Heart left ventricle (tissue), 16 donors: ENCODE measurements around the gene NAPSA. TPM values are rescaled to one million over a fixed set of nuclear protein-coding genes. Genes with fewer than 3 reads are reported as not detected.
A peak's percentile ranks its signal among the peaks of the same experiment; 100 is the strongest.

Experiments used
- ATAC-seq, 4 donors: fragments of 200-7000 bp; cut with Tn5 transposase; one replicate each; pipeline ENCODE4 v1.9.1; 2020 to 2022; ENCODE audit warnings: moderate library complexity in 4 of 4, mild to moderate bottlenecking in 3 of 4, moderate number of reproducible peaks in 1 of 4
- DNase-seq, 5 donors: peaks; one replicate each; pipeline ENCODE4 v3.0.0-alpha.2; 2020
- H3K27ac ChIP-seq, 12 donors: fragments of 200-600 bp; sonication (generic) in 4 of 12; one replicate each; pipeline versions ENCODE4 v1.5.0 to v1.8.0; 2016 to 2022; ENCODE audit warnings: mild to moderate bottlenecking in 2 of 12
- H3K27me3 ChIP-seq, 9 donors: fragments of 200-600 bp; sonication (generic) in 2 of 9; one replicate each; pipeline versions ENCODE4 v1.5.1 to v1.8.0; 2016 to 2022; ENCODE audit warnings: mild to moderate bottlenecking in 3 of 9
- H3K36me3 ChIP-seq, 9 donors: fragments of 200-600 bp; sonication (generic) in 2 of 9; one replicate each; pipeline versions ENCODE4 v1.5.0 to v1.8.0; 2018 to 2022; ENCODE audit warnings: mild to moderate bottlenecking in 2 of 9
- H3K4me1 ChIP-seq, 12 donors: fragments of 200-600 bp; sonication (generic) in 4 of 12; one replicate each; pipeline versions ENCODE4 v1.5.0 to v1.8.0; 2016 to 2022; ENCODE audit warnings: mild to moderate bottlenecking in 3 of 12
- H3K4me3 ChIP-seq, 12 donors: fragments of 200-600 bp; sonication (generic) in 4 of 12; one replicate each; pipeline versions ENCODE4 v1.5.0 to v1.8.0; 2017 to 2022; ENCODE audit warnings: mild to moderate bottlenecking in 9 of 12, moderate library complexity in 4 of 12
- H3K9me3 ChIP-seq, 12 donors: fragments of 200-600 bp; sonication (generic) in 4 of 12; one replicate each; pipeline versions ENCODE4 v1.5.0 to v1.8.0; 2016 to 2022; ENCODE audit warnings: mild to moderate bottlenecking in 1 of 12
- POLR2A ChIP-seq, 2 donors: fragments of 450-650 bp; IDR thresholded peaks; one replicate each; pipeline ENCODE4 v1.6.1; 2017; ENCODE audit warnings: antibody characterized with exemption in 2 of 2, mild to moderate bottlenecking in 2 of 2, moderate library complexity in 2 of 2
- WGBS, 4 donors: extraction: QIAGEN DNeasy Blood & Tissue Kit in 2 of 4; methylation state at CpG; one replicate each; pipeline versions ENCODE4 v1.1.5 to v1.1.7; 2013 to 2018; 5-methylcytosine and 5-hydroxymethylcytosine counted together
- intact Hi-C, 10 donors: fragments of 100-400 bp; cut with DNase I; formaldehyde crosslinking; loops; one replicate each; pipeline versions ENCODE4 v1.11.1 to v1.14.2; 2022
- polyA plus RNA-seq, 2 donors: library from polyadenylated mRNA; stranded (reverse); fragments of 200-250 nt; gene quantifications; one replicate each; pipeline ENCODE4 v1.2.3, GENCODE V29; 2013
- total RNA-seq, 9 donors: library from RNA; depleted of rRNA in 2 of 9; stranded (reverse); fragments of >200 nt in 2 of 9; fragmentation: NEBNext Ultra II Directional in 3 of 9; extraction: Animal tissue kit (Norgen Biotek cat#: 25700) in 3 of 9; gene quantifications; one replicate each; pipeline versions ENCODE4 v1.1.0 to v1.2.4, GENCODE V29; 2016 to 2023
- TF ChIP-seq, protein P1 (sequence below), 12 donors: fragments of 200-600 bp; sonication (generic) in 4 of 12; IDR thresholded peaks; one replicate each; pipeline versions ENCODE4 v1.5.0 to v1.8.0; 2018 to 2022; ENCODE audit warnings: antibody characterized with exemption in 12 of 12, mild to moderate bottlenecking in 5 of 12
- donor health status: ischemic (EF 13 %, LVEDD 7.1; RV severe dilation, severe dysfunction).
- donor health status: healthy with polysubstance abuse.
- donor health status: DM: no; HTN: yes; CAD: no.
- donor health status: DM: no; HTN: no; CAD: no.
- donor health status: ischemic (EF 25% LVEDD 6.9; RV normal size, moderate dysfunction).
- donor health status: ischemic (EF 25% LVEDD 5.7; RV mildly dilated, moderate dysfunction).
- donor health status: healthy.
- donor health status: DM: yes; HTN: yes; CAD: no.
- donor health status: ischemic (EF 35%, LVEDD 5.7; RV mildly dilated, moderate dysfunction).
- donor health status: nonischemic (EF 11% LVEDD 7.7; RV severe dilation, severe dysfunction).
- donor health status: DM: yes; HTN: yes; CAD: no.
- donor health status: PGD.
- donor health status: ischemic (EF 29% LVEDD 5.4; RV normal size, mild dysfunction).
- donor health status: nonischemic (EF 23%, LVEDD 6.1; RV moderate dilation, normal function).

Gene NAPSA
- total and polyA plus RNA-seq, 11 donors: 0.28 to 0.89 (median 0.62) TPM; not detected in 5

DNA sequence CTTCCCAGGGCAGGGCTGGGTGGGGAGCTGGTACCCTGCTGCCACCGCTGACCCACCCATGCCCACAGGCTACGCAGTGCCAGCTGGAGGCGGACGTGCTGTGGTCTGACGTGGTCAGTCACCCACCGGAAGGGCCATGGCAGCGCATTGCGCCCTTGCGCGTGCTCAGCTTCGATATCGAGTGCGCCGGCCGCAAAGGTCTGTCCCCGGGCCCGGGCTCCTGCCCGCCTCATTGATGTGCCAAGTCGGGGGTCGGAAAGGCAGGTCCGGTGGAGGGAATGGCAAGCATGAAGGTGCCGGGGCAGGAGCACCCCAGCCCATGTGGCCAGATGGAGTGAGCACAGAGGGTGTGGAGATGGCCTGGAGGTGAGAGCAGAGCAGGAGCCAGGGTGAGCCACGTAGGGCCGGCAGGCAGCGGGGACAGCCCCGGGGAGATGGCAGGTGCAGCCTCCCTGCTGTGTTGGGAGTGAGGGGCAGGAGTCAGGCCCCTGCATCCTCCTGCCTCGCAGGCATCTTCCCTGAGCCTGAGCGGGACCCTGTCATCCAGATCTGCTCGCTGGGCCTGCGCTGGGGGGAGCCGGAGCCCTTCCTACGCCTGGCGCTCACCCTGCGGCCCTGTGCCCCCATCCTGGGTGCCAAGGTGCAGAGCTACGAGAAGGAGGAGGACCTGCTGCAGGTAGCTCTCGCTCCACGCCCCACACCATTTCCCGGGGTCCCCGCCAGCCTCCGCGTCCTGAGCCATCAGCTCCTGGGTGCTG is 37.3 kb upstream of the NAPSA start:
- WGBS, 4 donors: 94 to 98% (median 97%) methylated on average over 37 to 41 of the region's 41 CpGs
- Histone ChIP-seq H3K4me1 (no peaks in the 10 kb centered on the region), H3K4me3 (no peak overlapping the region), H3K9me3 (no peaks in the 10 kb centered on the region), H3K27me3 (no peaks in the 10 kb centered on the region), H3K36me3 (peaks cover 0 to 31% (median 2%) of the 10 kb centered on the region in 9 donors), H3K27ac (no peak overlapping the region)
- DNase-seq (no peak), ATAC-seq (peak in 1 of 4 donors; percentile 21)
- TF ChIP-seq, protein P1, sequence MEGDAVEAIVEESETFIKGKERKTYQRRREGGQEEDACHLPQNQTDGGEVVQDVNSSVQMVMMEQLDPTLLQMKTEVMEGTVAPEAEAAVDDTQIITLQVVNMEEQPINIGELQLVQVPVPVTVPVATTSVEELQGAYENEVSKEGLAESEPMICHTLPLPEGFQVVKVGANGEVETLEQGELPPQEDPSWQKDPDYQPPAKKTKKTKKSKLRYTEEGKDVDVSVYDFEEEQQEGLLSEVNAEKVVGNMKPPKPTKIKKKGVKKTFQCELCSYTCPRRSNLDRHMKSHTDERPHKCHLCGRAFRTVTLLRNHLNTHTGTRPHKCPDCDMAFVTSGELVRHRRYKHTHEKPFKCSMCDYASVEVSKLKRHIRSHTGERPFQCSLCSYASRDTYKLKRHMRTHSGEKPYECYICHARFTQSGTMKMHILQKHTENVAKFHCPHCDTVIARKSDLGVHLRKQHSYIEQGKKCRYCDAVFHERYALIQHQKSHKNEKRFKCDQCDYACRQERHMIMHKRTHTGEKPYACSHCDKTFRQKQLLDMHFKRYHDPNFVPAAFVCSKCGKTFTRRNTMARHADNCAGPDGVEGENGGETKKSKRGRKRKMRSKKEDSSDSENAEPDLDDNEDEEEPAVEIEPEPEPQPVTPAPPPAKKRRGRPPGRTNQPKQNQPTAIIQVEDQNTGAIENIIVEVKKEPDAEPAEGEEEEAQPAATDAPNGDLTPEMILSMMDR (IDR thresholded peaks at IDR 0.05): no peak
- TF ChIP-seq POLR2A (IDR thresholded peaks at IDR 0.05): no peak
- intact Hi-C loops: no loop called here

DNA sequence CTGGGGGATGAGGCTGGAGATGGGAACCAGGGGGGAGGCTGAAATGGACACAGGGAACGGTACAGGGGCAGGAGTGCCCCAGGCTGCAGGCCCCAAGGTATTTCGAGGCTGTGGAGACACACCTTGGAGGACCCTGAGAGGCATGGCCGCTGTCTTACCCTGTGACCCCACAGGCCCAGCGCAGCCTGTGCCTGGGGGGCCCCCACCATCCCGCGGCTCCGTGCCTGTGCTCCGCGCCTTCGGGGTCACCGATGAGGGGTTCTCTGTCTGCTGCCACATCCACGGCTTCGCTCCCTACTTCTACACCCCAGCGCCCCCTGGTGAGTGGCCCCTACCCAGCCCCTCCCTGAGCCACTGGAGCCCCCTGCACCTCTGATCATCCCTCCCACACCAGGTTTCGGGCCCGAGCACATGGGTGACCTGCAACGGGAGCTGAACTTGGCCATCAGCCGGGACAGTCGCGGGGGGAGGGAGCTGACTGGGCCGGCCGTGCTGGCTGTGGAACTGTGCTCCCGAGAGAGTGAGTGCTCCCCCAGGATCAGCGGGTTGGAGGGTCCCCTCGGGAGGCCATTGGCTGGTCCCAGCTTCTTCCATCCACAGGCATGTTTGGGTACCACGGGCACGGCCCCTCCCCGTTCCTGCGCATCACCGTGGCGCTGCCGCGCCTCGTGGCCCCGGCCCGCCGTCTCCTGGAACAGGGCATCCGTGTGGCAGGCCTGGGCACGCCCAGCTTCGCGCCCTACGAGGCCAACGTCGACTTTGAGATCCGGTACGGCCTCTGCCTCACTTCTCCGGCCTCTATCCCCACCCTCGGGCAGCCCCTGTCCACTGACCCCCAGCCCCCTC is 36.4 kb upstream of the NAPSA start:
- no peak overlapping the region for H3K27ac ChIP-seq
- DNase-seq (peak in 1 of 5 donors; percentile 21), ATAC-seq (peak in 1 of 4 donors; percentile 10)
- no peaks in the 10 kb centered on the region for H3K9me3 ChIP-seq
- peaks cover 0 to 31% (median 0%) of the 10 kb centered on the region in 9 donors for H3K36me3 ChIP-seq
- intact Hi-C loops: no loop called here
- no peak overlapping the region for H3K4me3 ChIP-seq
- 91 to 95% (median 94%) methylated on average over 41 to 48 of the region's 48 CpGs for WGBS, 4 donors
- no peak for TF ChIP-seq POLR2A (IDR thresholded peaks at IDR 0.05)
- TF ChIP-seq, protein P1 (IDR thresholded peaks at IDR 0.05): no peak
- no peaks in the 10 kb centered on the region for H3K27me3 ChIP-seq
- no peaks in the 10 kb centered on the region for H3K4me1 ChIP-seq

DNA sequence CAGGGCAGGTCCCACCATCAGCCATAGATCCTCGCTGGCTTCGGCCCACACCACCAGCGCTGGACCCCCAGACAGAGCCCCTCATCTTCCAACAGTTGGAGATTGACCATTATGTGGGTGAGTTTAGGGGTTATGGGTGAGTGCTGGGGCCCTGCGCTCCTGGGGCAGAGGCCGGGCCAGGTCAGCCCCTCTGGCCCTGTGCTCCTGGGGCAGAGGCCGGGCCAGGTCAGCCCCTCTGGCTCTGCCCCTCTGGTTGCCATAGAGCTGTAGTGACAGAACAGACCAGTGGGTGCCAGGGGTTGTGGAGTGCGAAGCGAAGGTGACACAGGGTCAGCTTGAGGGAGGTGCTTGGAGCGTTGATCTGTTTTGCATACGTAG is 33.9 kb upstream of the NAPSA start:
- H3K4me1 ChIP-seq: no peaks in the 10 kb centered on the region
- intact Hi-C loops: no loop called here
- H3K27ac ChIP-seq: no peak overlapping the region
- no peak overlapping the region for H3K4me3 ChIP-seq
- 98 to 100% (median 99%) methylated on average over 6 to 10 of the region's 10 CpGs for WGBS, 4 donors
- H3K9me3 ChIP-seq: no peaks in the 10 kb centered on the region
- TF ChIP-seq POLR2A (IDR thresholded peaks at IDR 0.05): no peak
- TF ChIP-seq, protein P1 (IDR thresholded peaks at IDR 0.05): no peak
- ATAC-seq: no peak
- no peaks in the 10 kb centered on the region for H3K27me3 ChIP-seq
- no peak for DNase-seq
- H3K36me3 ChIP-seq: peaks cover 0 to 22% (median 0%) of the 10 kb centered on the region in 9 donors
